Stimulated activated CD8-positive, alpha-beta memory T cell treated with anti-CD3 and anti-CD28 coated beads, Interleukin-7, amount 100 ng/mL, for 48 hours (primary cell): ENCODE results near the gene TOP2A.

Experiments used
- DNase-seq, 2 donors: peaks; one replicate each; pipeline ENCODE4 v3.0.0-alpha.2; 2020; ENCODE audit warnings: low read depth in 1 of 2; ENCODE audit errors: extremely low read depth in 1 of 2

Gene TOP2A

DNA sequence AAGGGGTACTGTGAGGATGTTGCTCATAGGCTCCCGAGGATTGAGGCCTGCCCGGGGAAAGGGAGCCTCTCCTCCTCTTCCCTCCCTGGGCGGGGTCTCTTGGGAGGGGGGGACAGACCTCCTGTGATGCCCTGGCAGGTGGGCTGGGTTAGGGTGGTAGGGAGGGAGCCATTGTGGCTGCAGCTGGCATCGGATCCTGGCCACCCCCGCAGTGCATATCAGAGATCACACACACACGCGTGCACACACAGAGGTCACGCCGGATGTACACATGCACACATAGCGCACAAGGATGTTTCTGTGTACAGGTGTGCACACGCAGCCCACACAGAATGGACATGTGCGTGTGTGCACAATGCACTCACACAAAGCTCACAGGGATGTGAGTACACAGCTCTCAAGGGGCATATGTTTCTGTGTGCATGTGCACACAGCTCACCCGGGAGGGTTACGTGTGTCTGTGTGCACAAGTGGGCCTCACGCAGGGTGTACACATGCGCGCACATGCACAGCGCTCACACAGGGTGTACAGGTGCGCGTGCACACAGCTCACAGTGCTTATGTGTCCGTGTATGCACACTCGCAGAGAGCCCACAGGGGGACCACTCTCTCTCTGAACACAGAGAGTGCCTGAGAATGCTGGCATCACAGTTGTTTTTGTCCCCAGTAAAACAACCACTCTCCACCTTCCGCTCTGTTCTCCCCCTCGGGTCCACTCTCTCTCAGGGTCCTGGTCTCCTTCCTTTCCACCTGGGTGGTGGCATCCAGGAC lies 55.6 kb downstream of the TOP2A start:
- no peak for DNase-seq

DNA sequence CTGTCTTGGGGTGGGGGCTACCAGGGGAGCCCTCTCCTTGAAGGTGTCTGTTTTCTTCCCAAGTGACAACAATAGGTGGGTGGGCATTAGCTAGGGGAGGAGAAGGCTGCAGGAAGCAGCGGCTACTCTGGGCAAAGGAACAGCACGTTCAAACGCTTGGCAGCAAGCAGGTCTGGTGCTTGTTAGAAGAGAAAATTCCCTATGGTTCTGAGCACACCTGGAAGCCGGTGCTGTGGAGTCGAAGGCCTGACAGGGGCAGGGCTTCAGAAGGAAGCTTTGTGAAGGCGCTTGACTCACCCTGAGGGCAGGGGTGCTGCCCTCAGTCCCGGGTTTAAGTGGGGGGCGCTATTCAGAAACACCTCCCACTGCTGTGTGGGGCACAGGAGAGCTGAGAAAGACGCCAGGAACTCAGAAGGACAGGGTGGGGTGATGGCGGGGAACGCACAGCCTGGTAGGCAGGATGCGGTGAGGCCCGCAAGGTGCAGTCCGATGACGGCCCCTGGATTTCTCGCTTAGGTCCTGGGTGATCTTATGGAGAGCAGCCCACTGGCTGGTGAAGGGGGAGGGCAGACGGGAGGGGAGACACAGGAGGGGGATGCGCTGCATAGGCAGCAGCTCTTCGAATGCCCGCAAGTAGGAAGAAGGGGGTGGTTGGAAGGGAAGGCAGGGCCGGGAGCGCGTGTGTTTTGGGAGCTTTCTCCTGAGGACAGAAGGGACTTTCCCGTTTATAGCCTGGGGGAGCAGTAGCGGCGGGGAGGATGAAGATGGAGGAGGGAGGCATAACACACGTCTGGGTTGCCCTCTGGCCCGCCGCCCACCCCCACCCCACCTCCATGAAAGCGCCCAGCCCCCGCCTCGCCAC lies 56.4 kb downstream of the TOP2A start:
- DNase-seq = no peak

DNA sequence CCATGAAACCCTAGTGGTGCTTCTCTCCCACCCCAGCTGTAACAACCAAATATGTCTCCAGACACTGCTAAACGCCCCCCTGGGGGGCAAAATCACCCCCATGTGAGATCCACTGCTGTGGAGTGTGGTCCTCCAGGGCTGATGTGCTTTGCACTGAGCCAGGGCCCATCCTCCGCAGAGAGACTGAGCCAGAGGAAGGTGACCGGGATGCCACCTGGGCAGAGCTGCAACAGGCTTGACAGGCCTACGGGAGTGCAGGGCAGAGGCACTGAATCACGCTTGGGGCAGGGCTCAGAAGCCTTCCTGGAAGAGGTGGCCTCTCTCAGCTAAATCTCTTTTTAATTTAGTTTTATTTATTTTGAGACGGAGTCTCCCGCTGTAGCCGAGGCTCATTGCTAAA lies 57.6 kb downstream of the TOP2A start:
- DNase-seq = no peak

GRCh38 chr17:40358323-40359038 lies 59.2 kb downstream of the TOP2A start:
- peak; percentile 69 to 77 for DNase-seq

DNA sequence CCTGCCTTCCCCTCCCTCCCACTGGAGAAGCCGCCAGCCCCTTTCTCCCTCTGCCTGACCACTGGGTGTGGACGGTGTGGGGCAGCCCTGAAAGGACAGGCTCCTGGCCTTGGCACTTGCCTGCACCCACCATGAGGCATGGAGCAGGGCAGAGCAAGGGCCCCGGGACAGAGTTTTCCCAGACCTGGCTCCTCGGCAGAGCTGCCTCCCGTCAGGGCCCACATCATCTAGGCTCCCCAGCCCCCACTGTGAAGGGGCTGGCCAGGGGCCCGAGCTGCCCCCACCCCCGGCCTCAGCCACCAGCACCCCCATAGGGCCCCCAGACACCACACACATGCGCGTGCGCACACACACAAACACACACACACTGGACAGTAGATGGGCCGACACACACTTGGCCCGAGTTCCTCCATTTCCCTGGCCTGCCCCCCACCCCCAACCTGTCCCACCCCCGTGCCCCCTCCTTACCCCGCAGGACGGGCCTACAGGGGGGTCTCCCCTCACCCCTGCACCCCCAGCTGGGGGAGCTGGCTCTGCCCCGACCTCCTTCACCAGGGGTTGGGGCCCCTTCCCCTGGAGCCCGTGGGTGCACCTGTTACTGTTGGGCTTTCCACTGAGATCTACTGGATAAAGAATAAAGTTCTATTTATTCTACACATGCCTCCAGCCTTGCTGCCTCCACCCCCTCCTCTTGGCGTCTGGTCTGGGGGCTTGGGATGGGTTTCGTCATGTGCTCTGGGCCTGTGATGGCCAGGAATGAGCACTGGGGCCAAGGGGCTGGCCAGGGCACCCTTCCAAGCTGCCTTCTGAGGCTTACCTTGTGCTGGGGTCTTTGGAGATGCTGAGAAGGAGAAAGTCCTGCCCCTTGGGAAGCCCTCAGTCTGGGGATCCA lies 60.5 kb downstream of the TOP2A start:
- DNase-seq = no peak

DNA sequence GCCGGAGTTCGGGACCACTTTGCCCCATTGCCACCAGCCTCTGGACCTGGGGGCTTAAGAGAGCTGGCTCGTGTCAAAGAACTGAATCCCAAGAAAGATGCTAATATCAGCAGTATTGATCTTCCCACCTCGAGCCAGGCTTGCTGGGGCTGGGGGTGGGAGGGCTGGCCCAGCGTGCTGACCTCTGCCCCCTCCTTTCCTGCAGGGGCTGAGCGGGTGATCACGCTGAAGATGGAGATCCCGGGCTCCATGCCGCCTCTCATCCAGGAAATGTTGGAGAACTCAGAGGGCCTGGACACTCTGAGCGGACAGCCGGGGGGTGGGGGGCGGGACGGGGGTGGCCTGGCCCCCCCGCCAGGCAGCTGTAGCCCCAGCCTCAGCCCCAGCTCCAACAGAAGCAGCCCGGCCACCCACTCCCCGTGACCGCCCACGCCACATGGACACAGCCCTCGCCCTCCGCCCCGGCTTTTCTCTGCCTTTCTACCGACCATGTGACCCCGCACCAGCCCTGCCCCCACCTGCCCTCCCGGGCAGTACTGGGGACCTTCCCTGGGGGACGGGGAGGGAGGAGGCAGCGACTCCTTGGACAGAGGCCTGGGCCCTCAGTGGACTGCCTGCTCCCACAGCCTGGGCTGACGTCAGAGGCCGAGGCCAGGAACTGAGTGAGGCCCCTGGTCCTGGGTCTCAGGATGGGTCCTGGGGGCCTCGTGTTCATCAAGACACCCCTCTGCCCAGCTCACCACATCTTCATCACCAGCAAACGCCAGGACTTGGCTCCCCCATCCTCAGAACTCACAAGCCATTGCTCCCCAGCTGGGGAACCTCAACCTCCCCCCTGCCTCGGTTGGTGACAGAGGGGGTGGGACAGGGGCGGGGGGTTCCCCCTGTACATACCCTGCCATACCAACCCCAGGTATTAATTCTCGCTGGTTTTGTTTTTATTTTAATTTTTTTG lies 61.6 kb downstream of the TOP2A start:
- DNase-seq = no peak

- peak; percentile 46 to 53 for DNase-seq
Observed at GRCh38 chr17:40355123-40355803, 62.4 kb downstream of the TOP2A start.

DNA sequence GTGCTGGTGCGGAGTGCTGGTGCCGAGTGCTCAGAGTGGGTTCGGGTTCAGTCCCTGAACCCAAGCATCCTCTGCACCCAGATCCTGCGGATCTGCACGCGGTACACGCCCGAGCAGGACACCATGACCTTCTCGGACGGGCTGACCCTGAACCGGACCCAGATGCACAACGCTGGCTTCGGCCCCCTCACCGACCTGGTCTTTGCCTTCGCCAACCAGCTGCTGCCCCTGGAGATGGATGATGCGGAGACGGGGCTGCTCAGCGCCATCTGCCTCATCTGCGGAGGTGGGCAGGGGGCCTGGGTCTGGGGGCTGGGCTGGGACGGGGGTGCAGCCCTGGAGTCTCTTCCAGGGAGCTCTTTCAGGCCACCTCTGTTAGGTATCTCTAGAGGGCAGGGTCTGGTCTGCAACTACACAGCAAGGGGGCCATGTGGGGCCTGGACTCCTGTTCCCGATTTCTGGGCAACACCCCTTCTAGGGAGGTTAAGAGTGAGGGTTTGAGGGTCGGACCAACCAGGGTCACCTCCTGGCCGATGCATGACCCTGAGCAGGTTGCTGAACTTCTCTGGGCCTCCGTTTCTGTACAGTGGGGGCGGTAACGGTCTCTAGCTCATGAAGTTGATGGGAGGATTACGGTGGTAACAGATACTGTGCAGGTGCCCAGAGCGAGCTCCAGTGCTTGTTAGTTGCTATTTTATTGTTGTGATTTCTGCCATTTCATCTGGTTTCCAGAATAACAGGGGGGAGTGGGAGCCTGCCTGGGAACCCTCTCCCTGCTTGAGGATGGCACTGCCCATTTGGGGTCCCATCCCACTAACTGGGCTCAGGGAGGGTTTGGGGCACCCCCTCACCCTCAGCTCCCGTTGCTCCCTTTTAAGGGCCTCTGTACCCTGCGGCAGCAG lies 63.2 kb downstream of the TOP2A start:
- no peak for DNase-seq

- DNase-seq = no peak
Observed at GRCh38 chr17:40352779-40353394, 64.8 kb downstream of the TOP2A start.

DNA sequence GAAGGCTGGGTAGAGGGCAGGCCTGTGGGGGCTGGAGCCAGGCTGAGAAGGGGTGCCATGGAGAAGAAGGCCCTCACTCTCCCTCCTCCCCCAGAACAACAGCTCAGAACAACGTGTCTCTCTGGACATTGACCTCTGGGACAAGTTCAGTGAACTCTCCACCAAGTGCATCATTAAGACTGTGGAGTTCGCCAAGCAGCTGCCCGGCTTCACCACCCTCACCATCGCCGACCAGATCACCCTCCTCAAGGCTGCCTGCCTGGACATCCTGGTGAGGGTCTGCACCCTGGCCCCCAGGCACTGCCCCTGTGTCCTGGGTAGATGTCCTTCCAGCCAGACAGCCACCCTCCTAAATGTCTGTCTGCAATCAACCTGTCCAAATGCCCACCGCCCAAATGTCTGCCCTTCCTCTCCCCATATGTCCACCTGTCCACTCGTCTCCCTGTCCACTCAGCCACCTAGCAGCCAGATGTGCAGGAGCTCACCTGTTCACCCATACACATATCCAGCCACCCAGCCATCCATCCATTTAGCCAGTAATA lies 65.4 kb downstream of the TOP2A start:
- no peak for DNase-seq

DNA sequence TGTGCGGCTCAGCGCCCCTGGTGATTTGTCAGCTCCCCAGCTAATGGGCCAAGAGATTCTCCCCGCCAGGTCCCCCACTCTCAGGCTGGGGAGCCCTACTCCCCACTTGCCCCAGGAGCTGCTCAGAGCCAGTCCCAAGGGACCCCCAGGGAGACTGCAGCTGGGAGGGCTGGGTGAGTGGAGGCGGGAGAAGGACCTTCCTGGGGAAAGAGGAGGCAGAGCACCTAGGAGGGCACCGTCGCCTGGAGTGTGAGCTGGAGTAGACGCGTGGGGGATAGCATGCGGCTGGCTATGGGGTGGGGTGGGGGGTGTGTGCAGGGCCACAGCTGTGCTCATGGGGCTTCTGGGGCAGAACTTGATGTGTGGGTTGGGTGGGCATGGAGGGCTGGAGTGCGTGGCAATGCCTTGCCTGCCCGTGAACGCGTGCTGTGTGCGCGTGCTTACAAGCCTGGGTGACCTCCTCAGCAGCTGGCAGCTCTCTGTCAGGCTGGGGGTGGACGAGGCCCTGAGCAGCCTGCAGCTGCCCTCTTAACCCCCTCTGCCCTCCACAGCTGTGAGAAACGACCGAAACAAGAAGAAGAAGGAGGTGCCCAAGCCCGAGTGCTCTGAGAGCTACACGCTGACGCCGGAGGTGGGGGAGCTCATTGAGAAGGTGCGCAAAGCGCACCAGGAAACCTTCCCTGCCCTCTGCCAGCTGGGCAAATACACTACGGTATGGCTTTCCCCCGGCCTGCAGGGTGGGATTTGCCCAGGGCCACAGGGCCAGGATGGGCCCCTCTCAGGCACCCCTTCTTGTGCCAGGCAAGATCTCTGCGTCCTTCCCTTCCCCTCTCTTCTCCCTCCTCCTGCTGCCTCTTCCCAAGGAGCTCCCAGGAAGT lies 66.1 kb downstream of the TOP2A start:
- no peak for DNase-seq

GRCh38 chr17:40350689-40351358 lies 66.9 kb downstream of the TOP2A start:
- no peak for DNase-seq

DNA sequence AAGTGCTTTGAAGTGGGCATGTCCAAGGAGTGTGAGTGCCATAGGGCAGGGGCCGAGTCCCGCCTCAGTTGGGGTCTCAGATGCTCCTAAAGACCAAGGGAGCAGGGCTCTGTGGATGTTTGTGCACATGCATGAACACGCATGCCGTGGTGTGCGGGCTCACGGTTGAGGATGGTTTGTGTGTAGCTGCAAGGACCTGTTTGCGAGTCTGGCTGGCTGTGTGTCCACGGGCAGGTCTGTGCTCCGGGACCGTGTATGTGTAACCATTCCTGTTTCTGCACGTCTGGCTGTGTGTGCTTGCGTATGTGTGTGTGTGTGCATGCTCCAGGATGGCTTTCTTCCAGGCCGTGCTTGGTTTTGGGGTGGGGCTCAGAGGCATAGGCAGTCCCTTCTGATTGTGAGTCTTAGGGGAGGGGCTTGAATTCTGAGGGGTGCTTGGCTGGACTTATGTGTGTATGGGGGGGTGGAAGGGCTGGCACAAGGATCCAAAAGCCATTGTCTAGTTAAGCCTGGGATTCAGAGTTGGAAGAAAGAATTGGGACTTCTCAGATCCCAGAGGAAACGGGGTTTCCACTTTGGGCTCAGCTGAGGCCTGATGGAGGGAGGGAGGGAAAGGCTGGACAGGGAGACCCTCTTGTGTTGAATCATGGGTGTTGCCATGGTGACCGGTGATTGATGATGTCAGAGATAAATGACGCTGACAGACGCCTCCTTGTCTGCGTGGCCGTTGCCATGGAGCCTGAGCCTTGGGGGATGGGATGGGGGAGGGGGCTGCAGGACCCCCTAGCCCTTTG lies 67.6 kb downstream of the TOP2A start:
- no peak for DNase-seq

DNA sequence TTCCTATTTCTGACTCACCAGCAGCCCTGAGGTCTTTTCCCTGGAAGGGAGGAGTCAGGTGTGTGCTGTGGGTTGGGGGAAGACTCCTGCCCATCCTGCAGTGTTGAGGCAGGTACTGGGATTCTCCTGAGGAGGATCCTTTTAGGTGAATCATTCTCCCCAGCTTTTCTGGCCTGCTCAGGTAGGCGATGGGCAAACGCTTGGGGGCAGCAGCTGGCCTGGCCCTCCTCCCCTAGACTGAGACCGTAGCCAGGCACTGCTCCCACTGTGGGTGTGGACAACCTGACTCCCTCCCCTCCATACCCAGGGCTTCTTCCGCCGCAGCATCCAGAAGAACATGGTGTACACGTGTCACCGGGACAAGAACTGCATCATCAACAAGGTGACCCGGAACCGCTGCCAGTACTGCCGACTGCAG lies 68.2 kb downstream of the TOP2A start:
- DNase-seq = no peak
